WI38 (cell line): ENCODE data around the gene FKBP14.
"Not testable (repeated sequence)": the region's sequence is repeated elsewhere in the genome, so short reads cannot be mapped to it uniquely, and the experiment has no call there.

Experiments used
- H3K4me3 ChIP-seq: 2 replicates; pipeline ENCODE4 v1.5.1; 2011; ENCODE audit warnings: low read depth, mild to moderate bottlenecking, control low read depth, low read length
- CTCF ChIP-seq: IDR thresholded peaks from 2 replicates; pipeline ENCODE4 v1.5.1; 2012; ENCODE audit warnings: low read depth, mild to moderate bottlenecking, control low read depth, low read length

FKBP14 gene

GRCh38 chr7:29972315-29972669 lies 54.2 kb downstream of the FKBP14 start:
- no peak overlapping the region for H3K4me3 ChIP-seq
- TF ChIP-seq CTCF = no peak

GRCh38 chr7:29971566-29972314 lies 54.8 kb downstream of the FKBP14 start:
- no peak for TF ChIP-seq CTCF
- H3K4me3 ChIP-seq = no peak overlapping the region

GRCh38 chr7:29970158-29970557 lies 56.3 kb downstream of the FKBP14 start:
- H3K4me3 ChIP-seq = no peak overlapping the region
- TF ChIP-seq CTCF = no peak

GRCh38 chr7:29969738-29970137 lies 56.8 kb downstream of the FKBP14 start:
- H3K4me3 ChIP-seq = no peak overlapping the region
- no peak for TF ChIP-seq CTCF

- no peak overlapping the region for H3K4me3 ChIP-seq
- TF ChIP-seq CTCF = no peak
Measured at GRCh38 chr7:29968683-29969395, 57.7 kb downstream of the FKBP14 start.

GRCh38 chr7:29965030-29965429 lies 61.5 kb downstream of the FKBP14 start:
- no peak for TF ChIP-seq CTCF
- no peak overlapping the region for H3K4me3 ChIP-seq

GRCh38 chr7:29962035-29962434 lies 64.5 kb downstream of the FKBP14 start:
- TF ChIP-seq CTCF = no peak
- H3K4me3 ChIP-seq = no peak overlapping the region

GRCh38 chr7:29961611-29962010 lies 64.9 kb downstream of the FKBP14 start:
- not testable (repeated sequence) for H3K4me3 ChIP-seq
